NCI-H345 (cell line): ENCODE data around the gene LGMN.
"Not testable (repeated sequence)": the region's sequence is repeated elsewhere in the genome, so short reads cannot be mapped to it uniquely, and the experiment has no call there.

ENCODE experiments used
- DNase-seq: peaks from one replicate; lab custom pipeline; 2025; lab: John Stamatoyannopoulos, UW

The LGMN gene

GRCh38 chr14:92760524-92760805 lies 12.0 kb upstream of the LGMN start:
- no peak for DNase-seq

GRCh38 chr14:92759679-92760523 lies 11.5 kb upstream of the LGMN start:
- no peak for DNase-seq

GRCh38 chr14:92759300-92759678 lies 10.9 kb upstream of the LGMN start:
- no peak for DNase-seq

GRCh38 chr14:92756446-92756845 lies 8.0 kb upstream of the LGMN start:
- DNase-seq = no peak

GRCh38 chr14:92755495-92755894 lies 7.1 kb upstream of the LGMN start:
- no peak for DNase-seq

- DNase-seq = peak; percentile 85
Measured at GRCh38 chr14:92754966-92755365, 6.5 kb upstream of the LGMN start.

GRCh38 chr14:92753250-92753649 lies 4.8 kb upstream of the LGMN start:
- no peak for DNase-seq

GRCh38 chr14:92751819-92752218 lies 3.4 kb upstream of the LGMN start:
- DNase-seq = no peak

- DNase-seq = no peak
Measured at GRCh38 chr14:92750994-92751400, 2.6 kb upstream of the LGMN start.

GRCh38 chr14:92750222-92750728 lies 1.8 kb upstream of the LGMN start:
- not testable (repeated sequence) for DNase-seq

GRCh38 chr14:92747701-92748258 lies 647 bp downstream of the LGMN start:
- DNase-seq = no peak

- DNase-seq = no peak
Measured at GRCh38 chr14:92744198-92744597, 4.2 kb downstream of the LGMN start.

- no peak for DNase-seq
Measured at GRCh38 chr14:92740440-92740839, 8.0 kb downstream of the LGMN start.

GRCh38 chr14:92737619-92738188 lies 10.7 kb downstream of the LGMN start:
- DNase-seq = no peak

- DNase-seq = no peak
Measured at GRCh38 chr14:92737206-92737605, 11.2 kb downstream of the LGMN start.

- no peak for DNase-seq
Measured at GRCh38 chr14:92735344-92735743, 13.1 kb downstream of the LGMN start.

- no peak for DNase-seq
Measured at GRCh38 chr14:92734618-92735017, 13.8 kb downstream of the LGMN start.

- no peak for DNase-seq
Measured at GRCh38 chr14:92733007-92733406, 15.4 kb downstream of the LGMN start.

GRCh38 chr14:92731622-92732115 lies 16.8 kb downstream of the LGMN start:
- DNase-seq = no peak

- DNase-seq = no peak
Measured at GRCh38 chr14:92729634-92730358, 18.6 kb downstream of the LGMN start.

GRCh38 chr14:92728759-92729364 lies 19.6 kb downstream of the LGMN start:
- peak; percentile 65 for DNase-seq

- no peak for DNase-seq
Measured at GRCh38 chr14:92726933-92727262, 21.5 kb downstream of the LGMN start.
